HG03442 (cell line): Measurements from ENCODE around the gene KSR1.
"Not testable (repeated sequence)": the region's sequence is repeated elsewhere in the genome, so short reads cannot be mapped to it uniquely, and the experiment has no call there.

Experiments
- ATAC-seq: cut with Tn5 transposase; IDR thresholded peaks from one replicate; pipeline ENCODE4 v1.9.1; 2021; ENCODE audit warnings: mild to moderate bottlenecking, moderate library complexity; ENCODE audit not compliant: unreplicated experiment

The KSR1 gene

GRCh38 chr17:27670791-27671590 is 214.7 kb downstream of the KSR1 start:
- no peak for ATAC-seq

GRCh38 chr17:27671591-27671910 is 215.3 kb downstream of the KSR1 start:
- ATAC-seq: no peak

DNA sequence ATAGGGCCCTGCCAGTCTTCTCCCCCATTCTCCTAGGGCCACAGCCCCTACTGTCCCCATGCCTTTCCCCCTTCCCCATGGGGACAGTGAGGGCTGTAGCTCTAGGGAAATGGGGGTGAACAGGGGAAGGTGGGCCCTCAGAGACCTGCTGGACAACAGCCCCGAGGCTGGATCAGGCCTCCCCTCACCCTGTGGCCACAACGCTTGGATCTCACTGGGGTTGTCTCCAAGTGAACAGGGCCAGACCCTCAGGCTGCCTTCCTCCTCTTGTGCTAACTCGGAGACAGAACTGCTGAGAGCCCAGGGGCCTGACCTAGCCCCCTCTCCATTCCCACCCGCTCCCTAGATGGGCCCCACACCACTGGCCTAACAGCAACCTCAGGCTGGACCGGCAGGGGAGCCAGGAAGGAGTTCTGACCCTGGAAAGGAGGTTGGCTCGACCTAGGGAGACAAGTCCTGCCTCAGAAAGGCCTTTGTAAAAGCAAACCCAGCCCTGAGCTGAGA is 215.8 kb downstream of the KSR1 start:
- ATAC-seq: not testable (repeated sequence)

DNA sequence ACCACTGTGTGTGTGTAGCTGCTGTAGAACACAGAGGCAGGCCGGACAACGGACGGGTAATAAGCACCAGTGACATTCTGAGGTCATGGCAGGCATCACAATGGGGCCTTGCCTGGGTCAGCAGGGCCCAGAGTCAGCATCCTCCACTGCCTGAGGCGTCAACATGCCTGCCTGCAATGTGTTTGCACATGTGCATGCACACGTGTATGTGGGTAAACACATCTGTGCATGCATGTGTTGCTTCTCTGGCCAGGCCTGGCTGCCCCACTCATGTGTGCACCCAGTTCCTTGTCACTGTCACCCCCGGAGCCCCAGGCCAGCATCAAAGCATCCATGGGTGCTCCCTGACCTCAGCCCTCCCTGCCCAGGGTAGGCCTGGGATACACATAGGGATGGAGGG is 218.1 kb downstream of the KSR1 start:
- no peak for ATAC-seq
